Activated naive CD4-positive, alpha-beta T cell treated with anti-CD3 and anti-CD28 coated beads for 36 hours (primary cell): ENCODE results near the gene LRP3. TPM values are rescaled to one million over a fixed set of nuclear protein-coding genes. Genes with fewer than 3 reads are reported as not detected.
"Not testable (repeated sequence)": the region's sequence is repeated elsewhere in the genome, so short reads cannot be mapped to it uniquely, and the experiment has no call there.

ENCODE experiments used
- CTCF ChIA-PET: fragments of 350-600 bp; sonication (Branson Sonifier 250); formaldehyde crosslinking; loops from one replicate; lab custom pipeline; 2021; ENCODE audit warnings: antibody characterized with exemption; lab: Charles Lee
- DNase-seq: peaks from one replicate; pipeline ENCODE4 v3.0.0-alpha.2; 2020
- H3K27ac Mint-ChIP-seq: one replicate; pipeline ENCODE4 v1.8.0; 2021; ENCODE audit warnings: mild to moderate bottlenecking, mixed read lengths
- H3K27me3 Mint-ChIP-seq: one replicate; pipeline ENCODE4 v1.8.0; 2021; ENCODE audit warnings: low read depth, mixed read lengths
- H3K36me3 Mint-ChIP-seq: one replicate; pipeline ENCODE4 v1.8.0; 2021; ENCODE audit warnings: low read depth, mixed read lengths
- H3K4me1 Mint-ChIP-seq: one replicate; pipeline ENCODE4 v1.8.0; 2021; ENCODE audit warnings: low read depth, mixed read lengths
- H3K4me3 Mint-ChIP-seq: one replicate; pipeline ENCODE4 v1.8.0; 2021; ENCODE audit warnings: mild to moderate bottlenecking, moderate library complexity, mixed read lengths
- H3K9me3 Mint-ChIP-seq: one replicate; pipeline ENCODE4 v1.8.0; 2021; ENCODE audit warnings: mixed read lengths
- intact Hi-C: fragments of 100-400 bp; cut with micrococcal nuclease; formaldehyde crosslinking; loops from one replicate; pipeline ENCODE4 v1.15.1; 2023
- total RNA-seq, 2 experiments: library from RNA; stranded (reverse); gene quantifications; one replicate each; pipeline ENCODE4 v1.2.3, GENCODE V29; 2021

The LRP3 gene
- total RNA-seq, 2 experiments from 2014 or later, result 0.76 to 0.84 TPM

GRCh38 chr19:33161201-33161600, 32.9 kb upstream of the LRP3 start:
- CTCF ChIA-PET, result interaction anchor here (0.6 to 4.3 kb wide), 6 partner anchors 10 to 34 kb away, joined by 3 to 20 read pairs (median 8); no protein-coding TSS in a partner anchor
- H3K4me3 Mint-ChIP-seq, result no peak overlapping the region
- intact Hi-C loops, result no loop called here
- H3K27ac Mint-ChIP-seq, result peak overlapping the region; percentile 50
- peaks cover 27% of the 10 kb centered on the region for H3K4me1 Mint-ChIP-seq
- DNase-seq, result no peak
- no peaks in the 10 kb centered on the region for H3K36me3 Mint-ChIP-seq
- no peaks in the 10 kb centered on the region for H3K27me3 Mint-ChIP-seq
- no peaks in the 10 kb centered on the region for H3K9me3 Mint-ChIP-seq

GRCh38 chr19:33163481-33163880, 30.6 kb upstream of the LRP3 start:
- intact Hi-C loops, result no loop called here
- H3K27ac Mint-ChIP-seq, result no peak overlapping the region
- H3K9me3 Mint-ChIP-seq, result peaks cover 6% of the 10 kb centered on the region
- DNase-seq, result no peak
- CTCF ChIA-PET, result interaction anchor here (0.6 to 2.5 kb wide), 4 partner anchors 14 to 21 kb away, joined by 3 to 13 read pairs (median 3); no protein-coding TSS in a partner anchor
- H3K36me3 Mint-ChIP-seq, result no peaks in the 10 kb centered on the region
- no peaks in the 10 kb centered on the region for H3K27me3 Mint-ChIP-seq
- H3K4me3 Mint-ChIP-seq, result no peak overlapping the region
- H3K4me1 Mint-ChIP-seq, result peaks cover 21% of the 10 kb centered on the region

- H3K27me3 Mint-ChIP-seq, H3K4me3 Mint-ChIP-seq, H3K9me3 Mint-ChIP-seq, H3K27ac Mint-ChIP-seq, DNase-seq, intact Hi-C loops, H3K4me1 Mint-ChIP-seq, H3K36me3 Mint-ChIP-seq: not testable (repeated sequence)
- CTCF ChIA-PET, result interaction anchor here (0.6 to 1.1 kb wide), 2 partner anchors 42 to 44 kb away, joined by 3 read pairs; no protein-coding TSS in a partner anchor
These were observed 28.1 kb upstream of the LRP3 start for GRCh38 chr19:33166037-33166436.

GRCh38 chr19:33167438-33167837, 26.7 kb upstream of the LRP3 start:
- H3K4me3 Mint-ChIP-seq, result no peak overlapping the region
- H3K36me3 Mint-ChIP-seq, result peaks cover 2% of the 10 kb centered on the region
- peaks cover 4% of the 10 kb centered on the region for H3K4me1 Mint-ChIP-seq
- intact Hi-C loops, result no loop called here
- H3K27ac Mint-ChIP-seq, result no peak overlapping the region
- CTCF ChIA-PET, result interaction anchor here (1.1 kb wide), 1 partner anchor 43 kb away, joined by 3 read pairs; no protein-coding TSS in a partner anchor
- no peak for DNase-seq
- peaks cover 9% of the 10 kb centered on the region for H3K9me3 Mint-ChIP-seq
- no peaks in the 10 kb centered on the region for H3K27me3 Mint-ChIP-seq

GRCh38 chr19:33168528-33168927, 25.6 kb upstream of the LRP3 start:
- Mint-ChIP-seq H3K4me3 (no peak overlapping the region), H3K27ac (no peak overlapping the region), H3K9me3 (peaks cover 9% of the 10 kb centered on the region), H3K36me3 (peaks cover 4% of the 10 kb centered on the region), H3K27me3 (no peaks in the 10 kb centered on the region), H3K4me1 (peaks cover 9% of the 10 kb centered on the region)
- CTCF ChIA-PET, result interaction anchor here (1.3 kb wide), 1 partner anchor 42 kb away, joined by 3 read pairs; no protein-coding TSS in a partner anchor
- no peak for DNase-seq
- intact Hi-C loops, result no loop called here

GRCh38 chr19:33171222-33171795, 22.8 kb upstream of the LRP3 start:
- no peak overlapping the region for H3K27ac Mint-ChIP-seq
- H3K27me3 Mint-ChIP-seq, result no peaks in the 10 kb centered on the region
- intact Hi-C loops, result no loop called here
- no peak for DNase-seq
- CTCF ChIA-PET, result interaction anchor here (0.7 to 1.3 kb wide), 3 partner anchors 10 to 137 kb away, joined by 3 to 7 read pairs (median 4); no protein-coding TSS in a partner anchor
- H3K4me3 Mint-ChIP-seq, result no peak overlapping the region
- H3K4me1 Mint-ChIP-seq, result peaks cover 24% of the 10 kb centered on the region
- peaks cover 7% of the 10 kb centered on the region for H3K36me3 Mint-ChIP-seq
- H3K9me3 Mint-ChIP-seq, result peaks cover 9% of the 10 kb centered on the region

- Mint-ChIP-seq H3K36me3 (peaks cover 9% of the 10 kb centered on the region), H3K27ac (no peak overlapping the region), H3K4me3 (no peak overlapping the region), H3K27me3 (peaks cover 2% of the 10 kb centered on the region), H3K9me3 (peaks cover 9% of the 10 kb centered on the region), H3K4me1 (peaks cover 25% of the 10 kb centered on the region)
- CTCF ChIA-PET, result no interaction called here
- intact Hi-C loops, result no loop called here
- DNase-seq, result no peak
These were observed 22.2 kb upstream of the LRP3 start for GRCh38 chr19:33171916-33172359.

GRCh38 chr19:33174186-33174585, 19.9 kb upstream of the LRP3 start:
- intact Hi-C loops, result no loop called here
- peaks cover 29% of the 10 kb centered on the region for H3K4me1 Mint-ChIP-seq
- no peak overlapping the region for H3K27ac Mint-ChIP-seq
- H3K9me3 Mint-ChIP-seq, result no peaks in the 10 kb centered on the region
- H3K36me3 Mint-ChIP-seq, result peaks cover 7% of the 10 kb centered on the region
- peaks cover 2% of the 10 kb centered on the region for H3K27me3 Mint-ChIP-seq
- CTCF ChIA-PET, result interaction anchor here (1.9 to 2.1 kb wide), 2 partner anchors 10 to 30 kb away, joined by 5 to 10 read pairs; no protein-coding TSS in a partner anchor
- DNase-seq, result no peak
- H3K4me3 Mint-ChIP-seq, result no peak overlapping the region

- intact Hi-C loops, result loop anchor here (5.0 kb wide), 2 partner anchors 127 to 498 kb away; partner anchors contain the start of genes ANKRD27, CEBPA and RGS9BP
- peaks cover 7% of the 10 kb centered on the region for H3K36me3 Mint-ChIP-seq
- DNase-seq, result no peak
- CTCF ChIA-PET, result interaction anchor here (0.6 to 4.1 kb wide), 8 partner anchors 9 to 52 kb away, joined by 3 to 29 read pairs (median 4); no protein-coding TSS in a partner anchor
- peak overlapping the region; percentile 98 for H3K4me3 Mint-ChIP-seq
- peak overlapping the region; percentile 53 for H3K27ac Mint-ChIP-seq
- H3K4me1 Mint-ChIP-seq, result peaks cover 29% of the 10 kb centered on the region
- peaks cover 2% of the 10 kb centered on the region for H3K27me3 Mint-ChIP-seq
- H3K9me3 Mint-ChIP-seq, result no peaks in the 10 kb centered on the region
These were observed 18.9 kb upstream of the LRP3 start for GRCh38 chr19:33175156-33175782.

GRCh38 chr19:33175886-33176669, 18.1 kb upstream of the LRP3 start:
- H3K4me3 Mint-ChIP-seq, result peak overlapping the region; percentile 98
- intact Hi-C loops, result loop anchor here (1.0 to 5.0 kb wide), 5 partner anchors 31 to 499 kb away; partner anchors contain the start of genes ANKRD27, CEBPA, FAAP24 and RGS9BP
- CTCF ChIA-PET, result interaction anchor here (0.6 to 4.1 kb wide), 15 partner anchors 9 to 604 kb away, joined by 3 to 29 read pairs (median 3); partner anchors contain the start of gene CEBPG
- H3K4me1 Mint-ChIP-seq, result peaks cover 29% of the 10 kb centered on the region
- no peaks in the 10 kb centered on the region for H3K9me3 Mint-ChIP-seq
- peak overlapping the region; percentile 95 for H3K27ac Mint-ChIP-seq
- H3K36me3 Mint-ChIP-seq, result peaks cover 7% of the 10 kb centered on the region
- H3K27me3 Mint-ChIP-seq, result peaks cover 2% of the 10 kb centered on the region
- peak; percentile 28 for DNase-seq

- H3K36me3 Mint-ChIP-seq, result peaks cover 7% of the 10 kb centered on the region
- no peaks in the 10 kb centered on the region for H3K9me3 Mint-ChIP-seq
- peak overlapping the region; percentile 95 for H3K27ac Mint-ChIP-seq
- CTCF ChIA-PET, result interaction anchor here (0.6 to 4.1 kb wide), 14 partner anchors 9 to 603 kb away, joined by 3 to 29 read pairs (median 3); partner anchors contain the start of gene CEBPG
- peaks cover 2% of the 10 kb centered on the region for H3K27me3 Mint-ChIP-seq
- H3K4me1 Mint-ChIP-seq, result peaks cover 29% of the 10 kb centered on the region
- peak overlapping the region; percentile 98 for H3K4me3 Mint-ChIP-seq
- DNase-seq, result peak; percentile 96
- intact Hi-C loops, result loop anchor here (1.0 to 5.0 kb wide), 9 partner anchors 17 to 500 kb away; partner anchors contain the start of genes ANKRD27, CEBPA, CEBPG and FAAP24
These were observed 17.3 kb upstream of the LRP3 start for GRCh38 chr19:33176670-33177416.
